Thyroid gland (tissue), 4 donors: Measurements from ENCODE around the gene LNX1. TPM values are rescaled to one million over a fixed set of nuclear protein-coding genes. Genes with fewer than 3 reads are reported as not detected.

Experiments used
- DNase-seq, 2 donors: peaks; one replicate each; pipeline ENCODE4 v3.0.0-alpha.2; 2019
- H3K27ac ChIP-seq, 3 donors: fragments of 200-600 bp; sonication (generic); 1 replicate in 2 of 3; 2 replicates in 1 of 3; pipeline ENCODE4 v1.5.1; 2016 to 2019; ENCODE audit warnings: mild to moderate bottlenecking in 1 of 3, moderate library complexity in 1 of 3
- H3K27me3 ChIP-seq: fragments of 200-600 bp; sonication (generic); one replicate; pipeline ENCODE4 v1.5.1; 2019
- H3K36me3 ChIP-seq, 2 donors: fragments of 200-600 bp; sonication (generic); one replicate each; pipeline ENCODE4 v1.5.1; 2016 to 2019
- H3K4me1 ChIP-seq, 2 donors: fragments of 200-600 bp; sonication (generic); one replicate each; pipeline ENCODE4 v1.5.1; 2017 to 2019
- H3K4me3 ChIP-seq, 3 donors: fragments of 200-600 bp; sonication (generic); replicated peaks in 1 of 3; 1 replicate in 2 of 3; 2 replicates in 1 of 3; pipeline ENCODE4 v1.5.1; 2016; ENCODE audit warnings: mild to moderate bottlenecking in 1 of 3
- H3K9me3 ChIP-seq: fragments of 200-600 bp; sonication (generic); one replicate; pipeline ENCODE4 v1.5.1; 2017
- POLR2A ChIP-seq, 2 donors: fragments of 450-650 bp; IDR thresholded peaks; one replicate each; pipeline ENCODE4 v1.6.1; 2017; ENCODE audit warnings: antibody characterized with exemption in 2 of 2, mild to moderate bottlenecking in 2 of 2, moderate library complexity in 1 of 2
- WGBS, 2 donors: methylation state at CpG; one replicate each; pipeline ENCODE4 v1.1.5; 2017; 5-methylcytosine and 5-hydroxymethylcytosine counted together
- intact Hi-C: fragments of 100-400 bp; cut with DNase I; formaldehyde crosslinking; loops from one replicate; pipeline ENCODE4 v1.15.1; 2023
- total RNA-seq, 4 donors: library from RNA; depleted of rRNA; stranded (reverse); fragments of >200 nt; gene quantifications; one replicate each; pipeline ENCODE4 v1.2.3, GENCODE V29; 2016
- TF ChIP-seq, protein P1 (sequence below), 6 experiments: fragments of 200-600 bp in 3 of 6; fragments of 450-650 bp in 3 of 6; sonication (generic) in 3 of 6; IDR thresholded peaks; one replicate each; pipeline ENCODE4 v1.5.1; 2016 to 2019; ENCODE audit warnings: antibody characterized with exemption in 6 of 6, mild to moderate bottlenecking in 2 of 6, inconsistent platforms in 1 of 6, moderate library complexity in 1 of 6

Gene LNX1
- total RNA-seq, 4 donors from 2014 or later = 34.3 to 63.8 (median 43.3) TPM

DNA sequence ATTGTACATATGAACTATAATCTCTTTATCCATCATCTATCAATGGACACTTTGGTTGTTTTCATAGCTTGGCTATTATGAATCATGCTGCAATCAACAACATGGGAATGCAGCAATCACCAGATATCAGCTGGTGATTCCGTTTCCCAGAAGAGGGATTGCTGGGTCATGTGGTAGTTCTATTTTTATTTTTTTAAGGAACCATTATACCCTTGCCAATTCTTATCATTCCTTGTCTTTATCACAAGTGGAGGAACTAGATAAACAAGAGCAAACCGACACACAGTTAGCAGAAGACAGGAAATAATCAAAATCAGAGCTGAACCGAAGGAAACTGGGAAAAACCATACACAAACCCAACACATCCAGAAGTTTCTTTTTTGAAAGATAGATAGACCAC, 14.5 kb upstream of the LNX1 start:
- H3K27me3 ChIP-seq = no peaks in the 10 kb centered on the region
- 42 to 44% methylated on average over 3 of the region's 3 CpGs for WGBS, 2 donors
- no peaks in the 10 kb centered on the region for H3K36me3 ChIP-seq
- TF ChIP-seq, protein P1, sequence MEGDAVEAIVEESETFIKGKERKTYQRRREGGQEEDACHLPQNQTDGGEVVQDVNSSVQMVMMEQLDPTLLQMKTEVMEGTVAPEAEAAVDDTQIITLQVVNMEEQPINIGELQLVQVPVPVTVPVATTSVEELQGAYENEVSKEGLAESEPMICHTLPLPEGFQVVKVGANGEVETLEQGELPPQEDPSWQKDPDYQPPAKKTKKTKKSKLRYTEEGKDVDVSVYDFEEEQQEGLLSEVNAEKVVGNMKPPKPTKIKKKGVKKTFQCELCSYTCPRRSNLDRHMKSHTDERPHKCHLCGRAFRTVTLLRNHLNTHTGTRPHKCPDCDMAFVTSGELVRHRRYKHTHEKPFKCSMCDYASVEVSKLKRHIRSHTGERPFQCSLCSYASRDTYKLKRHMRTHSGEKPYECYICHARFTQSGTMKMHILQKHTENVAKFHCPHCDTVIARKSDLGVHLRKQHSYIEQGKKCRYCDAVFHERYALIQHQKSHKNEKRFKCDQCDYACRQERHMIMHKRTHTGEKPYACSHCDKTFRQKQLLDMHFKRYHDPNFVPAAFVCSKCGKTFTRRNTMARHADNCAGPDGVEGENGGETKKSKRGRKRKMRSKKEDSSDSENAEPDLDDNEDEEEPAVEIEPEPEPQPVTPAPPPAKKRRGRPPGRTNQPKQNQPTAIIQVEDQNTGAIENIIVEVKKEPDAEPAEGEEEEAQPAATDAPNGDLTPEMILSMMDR (IDR thresholded peaks at IDR 0.05) = no peak
- no peak for TF ChIP-seq POLR2A (IDR thresholded peaks at IDR 0.05)
- no peak for DNase-seq
- intact Hi-C loops = no loop called here
- no peak overlapping the region for H3K27ac ChIP-seq
- H3K4me1 ChIP-seq = peaks cover 6 to 7% of the 10 kb centered on the region in 2 donors
- H3K9me3 ChIP-seq = no peaks in the 10 kb centered on the region
- H3K4me3 ChIP-seq = no peak overlapping the region

DNA sequence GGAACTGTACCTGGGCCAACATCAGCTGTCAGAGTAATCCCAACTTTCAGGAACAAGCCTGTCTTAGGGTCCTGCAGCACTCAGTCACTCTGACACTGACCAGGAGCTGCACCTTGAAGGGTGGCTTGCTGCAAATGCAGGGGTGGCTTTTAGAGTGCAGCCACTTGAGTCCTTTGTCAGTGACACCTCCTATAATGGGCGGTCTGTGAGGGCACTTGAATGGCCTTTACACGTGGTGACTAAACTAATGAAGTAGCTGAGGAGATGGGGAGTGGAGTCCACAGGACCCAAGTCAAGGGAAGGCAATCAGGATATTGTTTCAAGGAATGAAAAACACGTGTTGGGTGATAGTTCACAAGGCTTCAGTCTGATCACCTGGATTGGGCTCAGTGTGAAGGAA, 11.1 kb upstream of the LNX1 start:
- no peak for DNase-seq
- no peaks in the 10 kb centered on the region for H3K36me3 ChIP-seq
- intact Hi-C loops = no loop called here
- 63 to 65% methylated on average over 3 of the region's 3 CpGs for WGBS, 2 donors
- no peaks in the 10 kb centered on the region for H3K9me3 ChIP-seq
- H3K4me1 ChIP-seq = peaks cover 14 to 23% of the 10 kb centered on the region in 2 donors
- TF ChIP-seq, protein P1 (IDR thresholded peaks at IDR 0.05) = no peak
- no peak for TF ChIP-seq POLR2A (IDR thresholded peaks at IDR 0.05)
- no peak overlapping the region for H3K4me3 ChIP-seq
- H3K27ac ChIP-seq = no peak overlapping the region
- no peaks in the 10 kb centered on the region for H3K27me3 ChIP-seq

DNA sequence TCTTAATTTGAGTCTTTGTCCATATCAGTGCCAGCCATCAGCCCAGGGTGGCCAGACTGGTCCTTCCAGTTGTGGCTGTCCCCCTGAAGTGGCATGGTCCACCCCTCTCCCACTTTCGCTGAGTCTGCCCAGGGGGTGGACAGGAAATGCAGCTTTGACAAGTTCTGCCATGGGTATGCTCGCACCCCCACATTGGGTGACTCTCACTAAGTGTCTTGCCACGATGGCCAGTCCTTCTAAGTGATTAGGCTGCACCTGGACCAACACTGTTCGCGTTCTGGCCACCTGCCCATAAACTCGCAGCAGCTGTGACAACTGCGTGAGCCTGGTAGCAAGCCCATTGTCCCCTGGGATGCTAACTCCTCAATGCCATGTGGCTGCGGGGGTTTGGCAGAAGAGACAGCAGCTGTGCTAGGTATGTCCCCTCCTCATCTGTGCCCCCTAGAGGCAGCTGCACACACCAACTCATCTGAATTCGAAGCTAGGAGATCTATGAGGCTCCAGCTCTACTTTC, 10.0 kb upstream of the LNX1 start:
- no peaks in the 10 kb centered on the region for H3K36me3 ChIP-seq

GRCh38 chr4:53599632-53600031, 8.3 kb upstream of the LNX1 start:
- Histone ChIP-seq H3K9me3 (no peaks in the 10 kb centered on the region), H3K27ac (peak overlapping the region in 2 of 3 donors; percentile 51 to 71), H3K36me3 (no peaks in the 10 kb centered on the region), H3K4me3 (no peak overlapping the region), H3K4me1 (peaks cover 14 to 30% of the 10 kb centered on the region in 2 donors), H3K27me3 (no peaks in the 10 kb centered on the region)
- intact Hi-C loops = no loop called here
- TF ChIP-seq, protein P1 (IDR thresholded peaks at IDR 0.05) = no peak
- TF ChIP-seq POLR2A (IDR thresholded peaks at IDR 0.05) = no peak
- WGBS, 2 donors = 82 to 92% methylated on average over 2 of the region's 2 CpGs
- DNase-seq = no peak

More for the DNA sequence above, 10.0 kb upstream of the LNX1 start:
- peaks cover 14 to 30% of the 10 kb centered on the region in 2 donors for H3K4me1 ChIP-seq
- peak; percentile 57 to 59 for DNase-seq
- intact Hi-C loops = no loop called here
- no peak overlapping the region for H3K27ac ChIP-seq
- no peak for TF ChIP-seq POLR2A (IDR thresholded peaks at IDR 0.05)
- TF ChIP-seq, protein P1 (IDR thresholded peaks at IDR 0.05) = peak in 4 of 6 experiments; percentile 12 to 41 (median 32)
- H3K9me3 ChIP-seq = no peaks in the 10 kb centered on the region
- H3K4me3 ChIP-seq = no peak overlapping the region
- 29 to 43% methylated on average over 7 to 9 of the region's 9 CpGs for WGBS, 2 donors
- H3K27me3 ChIP-seq = no peaks in the 10 kb centered on the region

GRCh38 chr4:53598901-53599300, 7.6 kb upstream of the LNX1 start:
- no peak for DNase-seq
- H3K27ac ChIP-seq = peak overlapping the region in 2 of 3 donors; percentile 51 to 71
- H3K9me3 ChIP-seq = no peaks in the 10 kb centered on the region
- H3K27me3 ChIP-seq = no peaks in the 10 kb centered on the region
- H3K4me1 ChIP-seq = peaks cover 14 to 30% of the 10 kb centered on the region in 2 donors
- no peaks in the 10 kb centered on the region for H3K36me3 ChIP-seq
- H3K4me3 ChIP-seq = no peak overlapping the region
- no peak for TF ChIP-seq POLR2A (IDR thresholded peaks at IDR 0.05)
- TF ChIP-seq, protein P1 (IDR thresholded peaks at IDR 0.05) = no peak
- intact Hi-C loops = no loop called here
